ENCODE data around the gene NOS1AP.
"Not testable (repeated sequence)": the region's sequence is repeated elsewhere in the genome, so short reads cannot be mapped to it uniquely, and the experiment has no call there.

The NOS1AP gene

DNA sequence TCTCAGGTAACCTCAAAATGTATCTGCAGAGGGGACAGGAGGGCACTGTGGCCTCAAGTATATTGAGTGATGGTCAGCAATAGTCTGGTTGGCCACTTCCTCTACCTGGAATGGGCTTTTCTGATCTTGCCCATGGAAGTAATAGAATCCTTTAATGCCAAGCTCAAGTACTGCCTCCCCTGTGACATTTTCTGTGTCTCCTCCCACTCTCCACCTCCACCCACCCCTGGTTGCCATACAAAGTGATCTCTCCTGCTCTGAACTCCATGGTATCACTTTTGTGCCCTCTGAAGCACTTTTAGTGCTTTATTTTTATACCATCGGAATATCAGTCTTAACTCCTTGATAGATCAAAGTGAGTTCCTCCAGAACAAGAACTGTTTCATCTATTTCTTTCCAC is 9.2 kb upstream of the NOS1AP start:
- DNase-seq: no peak

DNA sequence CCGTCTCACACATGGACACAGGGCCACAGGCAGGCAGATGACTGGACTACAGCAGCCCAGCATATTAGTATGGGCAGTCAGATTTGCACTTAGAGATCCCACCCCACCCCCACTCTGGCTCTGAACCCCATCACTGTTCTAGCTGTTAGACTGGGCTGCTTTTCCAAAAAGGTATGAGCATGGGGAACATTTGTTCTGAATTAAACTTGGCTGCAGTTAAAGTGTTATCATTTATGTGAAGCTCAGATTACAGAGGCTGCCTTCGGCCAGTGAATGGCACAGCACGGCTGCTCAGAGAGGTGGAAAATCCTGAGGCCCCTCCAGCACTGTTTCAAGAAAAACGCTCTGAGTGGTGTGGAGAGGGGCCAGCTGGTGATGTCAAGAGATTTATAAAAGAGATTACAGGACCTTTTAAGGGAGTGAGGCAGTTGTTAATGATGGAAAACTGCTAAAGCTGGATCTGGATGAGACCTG is 6.9 kb upstream of the NOS1AP start:
- peak; percentile 34 for DNase-seq

DNA sequence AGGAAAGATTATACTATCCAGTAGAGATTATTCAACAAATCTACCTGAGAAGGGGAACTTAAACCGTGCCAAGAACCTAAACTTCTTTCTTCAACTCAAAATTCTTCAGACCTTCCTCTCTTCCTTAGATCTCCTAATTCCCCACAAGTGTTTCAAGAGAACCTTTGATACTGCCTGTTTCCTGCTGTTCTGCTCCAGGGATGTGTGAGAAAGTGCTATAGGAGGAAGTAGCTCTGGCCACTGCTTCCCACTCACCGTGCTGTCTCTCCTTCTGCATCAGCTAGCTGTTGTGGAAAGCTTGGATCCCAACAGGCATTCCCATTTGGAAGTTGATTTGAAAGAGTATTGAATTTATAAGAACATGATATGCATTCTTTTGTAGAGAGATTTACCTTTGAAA is 4.5 kb upstream of the NOS1AP start:
- no peak for DNase-seq

DNA sequence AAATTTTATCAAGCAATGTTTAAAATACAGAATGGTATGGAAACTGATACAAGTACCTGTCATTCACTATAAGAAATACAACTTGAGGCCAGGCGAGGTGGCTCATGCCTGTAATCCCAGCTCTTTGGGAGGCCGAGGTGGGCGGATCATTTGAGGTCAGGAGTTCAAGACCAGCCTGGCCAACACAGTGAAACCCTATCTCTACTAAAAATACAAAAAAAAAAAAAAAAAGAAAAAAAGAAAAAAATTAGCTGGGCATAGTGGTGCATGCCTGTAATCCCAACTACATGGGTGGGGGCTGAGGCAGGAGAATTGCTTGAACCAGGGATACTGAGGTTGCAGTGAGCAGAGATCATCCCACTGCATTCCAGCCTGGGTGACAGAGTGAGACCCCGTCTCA is 2.7 kb upstream of the NOS1AP start:
- not testable (repeated sequence) for DNase-seq

DNA sequence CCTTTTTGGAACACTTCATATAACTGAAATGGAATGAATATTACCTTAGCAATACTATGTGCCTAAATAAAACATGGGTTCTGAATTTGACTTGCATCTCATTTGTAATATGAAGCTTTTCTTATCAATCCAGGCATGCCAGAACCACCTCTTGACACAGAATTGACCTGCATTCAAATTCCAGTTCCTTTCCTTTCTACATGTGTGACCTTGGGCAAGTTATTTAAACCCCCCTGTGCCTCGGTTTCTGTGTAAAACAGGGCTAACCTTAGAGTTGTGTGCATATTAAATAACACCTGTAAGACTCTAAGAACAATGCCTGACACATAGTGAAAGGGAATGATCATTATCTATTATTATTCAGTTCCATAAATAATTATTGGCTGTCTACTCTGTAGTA is 2.0 kb upstream of the NOS1AP start:
- no peak for DNase-seq

DNA sequence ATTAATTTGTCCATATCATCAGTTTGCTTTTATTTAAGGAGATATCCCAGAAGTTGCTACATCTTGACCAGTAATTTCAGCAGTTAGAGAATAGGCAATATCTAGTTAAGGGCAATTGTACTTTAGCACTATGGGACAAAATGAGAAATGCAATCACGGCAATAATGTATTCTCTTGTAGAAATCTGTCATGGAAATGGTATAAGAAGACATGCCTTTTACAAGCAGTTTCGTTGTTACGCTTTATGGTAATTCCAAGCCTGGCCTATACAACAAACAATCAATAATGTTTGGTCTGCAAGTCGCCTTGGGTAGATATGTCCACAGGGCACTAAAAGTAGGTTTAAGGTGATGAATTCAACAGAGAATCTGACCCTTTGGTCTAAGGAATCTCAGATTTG is 1.2 kb upstream of the NOS1AP start:
- no peak for DNase-seq

- DNase-seq: peak; percentile 17
Measured at GRCh38 chr1:162070094-162070748, 730 bp downstream of the NOS1AP start.

- no peak for DNase-seq
Measured at GRCh38 chr1:162070825-162071224, 1.3 kb downstream of the NOS1AP start.

DNA sequence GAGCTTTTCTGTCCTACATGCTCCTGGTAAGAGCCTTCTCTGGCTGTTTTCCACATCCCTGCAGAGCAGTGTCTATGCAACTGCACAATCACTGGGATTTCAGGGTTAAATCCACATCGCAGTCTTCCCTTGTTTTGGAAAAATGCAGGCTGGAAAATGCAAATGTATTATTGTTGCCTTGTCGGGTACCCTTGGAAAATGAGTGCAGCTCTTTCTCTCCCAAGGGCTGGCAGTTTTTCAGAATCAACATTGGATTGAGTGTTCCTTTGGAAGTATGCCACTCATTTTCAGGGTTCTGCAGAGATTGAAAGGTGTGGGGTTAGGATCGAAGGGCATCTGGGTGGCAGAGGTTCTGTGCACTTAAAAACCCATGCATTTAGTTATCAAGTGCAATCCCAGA is 3.2 kb downstream of the NOS1AP start:
- peak; percentile 12 for DNase-seq

DNA sequence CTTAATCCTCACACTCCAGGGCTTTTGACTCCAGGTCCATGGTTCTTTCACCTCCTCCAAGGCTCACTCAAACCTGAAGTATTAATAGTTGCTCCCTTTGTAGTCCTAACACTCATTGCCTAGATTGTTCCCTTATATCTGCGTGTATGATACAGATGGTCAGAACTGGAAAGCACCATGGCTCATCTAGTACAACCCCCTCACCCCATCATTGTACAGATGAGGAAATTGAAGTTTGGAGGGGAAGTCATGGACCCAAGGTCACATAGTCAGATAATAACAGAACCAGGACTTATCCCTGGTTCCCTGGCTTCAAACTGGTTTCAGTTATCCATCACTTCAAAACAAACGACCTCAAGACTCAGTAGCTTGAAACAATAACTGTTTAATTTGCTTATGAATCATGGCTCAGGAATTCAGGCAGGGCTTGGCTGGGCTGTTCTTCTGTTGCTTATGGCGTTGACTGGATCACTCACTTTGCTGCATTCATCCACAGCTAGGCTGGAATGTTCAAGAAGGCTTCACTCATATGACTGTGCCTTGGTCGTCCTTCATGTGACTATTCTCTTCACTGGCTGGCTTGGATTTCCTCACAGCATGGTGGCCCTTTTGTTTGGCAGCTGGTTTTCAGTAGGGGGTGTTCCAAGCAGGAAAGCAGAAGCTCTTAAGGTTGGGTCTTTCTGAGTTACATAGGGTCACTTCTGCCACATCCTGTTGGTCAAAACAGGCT is 5.0 kb downstream of the NOS1AP start:
- DNase-seq: no peak

- no peak for DNase-seq
Measured at GRCh38 chr1:162075862-162076261, 6.4 kb downstream of the NOS1AP start.

DNA sequence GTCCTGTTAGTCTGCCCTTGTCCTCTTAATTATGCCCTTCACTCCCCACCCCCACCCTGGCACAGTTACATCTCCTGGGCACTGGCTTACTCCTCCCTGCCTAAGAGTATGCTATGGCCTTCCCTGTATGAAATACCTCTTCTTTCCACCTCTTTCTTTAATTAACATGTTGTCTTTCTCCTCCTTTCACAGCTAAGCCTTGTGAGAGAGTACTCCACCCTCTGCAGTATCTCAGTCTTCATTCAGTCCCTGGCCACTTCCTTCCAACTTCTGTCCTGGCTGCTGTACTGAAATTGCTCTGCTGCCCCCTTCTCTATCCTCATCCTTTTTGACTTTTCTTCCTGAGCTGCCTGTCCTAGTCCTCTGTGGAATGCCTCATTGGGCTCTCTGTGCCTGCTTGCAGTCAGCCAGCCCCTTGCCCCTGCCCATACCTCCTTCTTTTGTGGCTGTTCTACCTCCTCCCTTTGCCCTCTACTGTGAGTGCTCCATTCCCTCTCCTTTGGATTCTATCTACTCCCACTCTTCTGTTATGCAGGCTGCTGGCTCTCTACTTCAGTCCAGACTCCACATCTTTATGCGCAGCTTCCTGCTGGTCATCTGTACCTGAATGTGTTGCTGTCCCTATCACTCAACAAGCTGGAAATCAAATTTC is 8.3 kb downstream of the NOS1AP start:
- no peak for DNase-seq

DNA sequence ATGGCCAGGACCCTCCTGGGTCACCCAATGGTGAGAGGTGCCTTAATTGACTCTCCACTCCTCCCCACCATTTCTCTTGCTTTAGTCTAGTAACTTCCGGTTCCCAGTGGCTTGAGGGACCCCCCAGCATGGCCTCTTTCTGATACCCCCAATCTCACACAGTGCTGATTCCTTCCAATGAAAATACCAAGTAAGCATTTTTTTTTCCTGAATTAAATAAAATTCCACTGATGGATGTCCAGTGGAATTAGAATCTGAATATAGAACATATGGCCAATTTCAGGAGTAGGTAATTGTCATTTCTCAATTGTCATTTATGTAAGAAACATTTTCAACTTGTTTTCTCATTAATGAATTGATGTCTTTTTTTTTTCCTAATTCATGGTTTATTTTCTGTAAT is 9.5 kb downstream of the NOS1AP start:
- DNase-seq: no peak

DNA sequence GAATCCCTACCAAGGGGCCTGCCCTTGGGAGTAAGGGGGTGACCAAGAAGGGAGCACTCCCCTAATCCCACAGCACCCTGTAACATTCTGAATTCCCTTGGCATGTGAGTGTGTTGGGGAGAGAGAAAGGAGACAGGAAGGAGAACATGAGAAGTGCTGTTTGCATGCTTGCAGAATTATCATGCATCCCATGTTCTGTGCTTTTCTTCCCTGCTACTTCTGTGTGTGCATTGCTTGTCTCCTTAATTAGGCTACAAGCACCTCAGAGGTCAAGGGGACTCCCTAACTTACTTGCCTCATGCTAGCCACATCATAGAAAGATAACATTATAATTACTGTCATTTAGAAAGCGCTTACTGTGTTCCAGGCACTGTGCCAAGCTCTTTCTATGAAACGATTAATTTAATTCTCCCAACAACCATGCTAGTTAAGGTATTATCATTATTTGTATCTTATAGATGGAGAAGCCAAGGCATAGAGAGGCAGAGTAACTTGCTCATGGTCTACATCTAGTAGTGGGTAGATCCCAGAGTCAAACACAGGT is 11.1 kb downstream of the NOS1AP start:
- no peak for DNase-seq

DNA sequence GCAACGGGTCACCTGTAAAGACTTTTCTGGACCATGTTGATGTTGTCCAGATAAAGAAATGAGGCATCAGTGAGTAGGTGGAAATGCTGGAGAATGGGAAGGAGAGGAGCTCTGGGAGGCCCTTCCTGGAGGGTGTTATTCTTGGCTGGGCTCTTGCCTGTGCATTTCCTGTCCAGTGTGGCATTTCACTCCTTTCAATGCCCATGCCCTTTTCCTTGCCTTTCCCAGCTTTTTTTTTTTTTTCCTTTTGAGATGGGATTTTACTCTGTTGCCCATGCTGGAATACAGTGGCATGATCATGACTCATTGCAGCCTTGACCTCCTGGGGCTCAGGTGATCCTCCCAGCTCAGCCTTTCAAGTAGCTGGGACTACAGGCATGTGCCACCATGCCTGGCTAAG is 11.8 kb downstream of the NOS1AP start:
- DNase-seq: no peak

DNA sequence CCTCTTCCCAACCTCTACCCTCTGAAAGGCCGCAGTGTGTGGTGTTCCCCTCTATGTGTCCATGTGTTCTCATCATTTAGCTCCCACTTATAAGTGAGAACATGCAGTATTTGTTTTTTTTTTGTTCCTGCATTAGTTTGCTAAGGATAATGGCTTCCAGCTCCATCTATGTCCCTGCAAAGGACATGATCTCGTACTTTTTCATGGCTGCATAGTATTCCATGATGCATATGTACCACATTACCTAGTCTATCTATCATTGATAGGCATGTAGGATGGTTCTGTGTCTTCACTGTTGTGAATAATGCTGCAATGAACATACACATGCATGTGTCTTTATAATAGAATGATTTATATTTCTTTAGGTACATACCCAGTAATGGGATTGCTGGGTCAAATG is 12.6 kb downstream of the NOS1AP start:
- not testable (repeated sequence) for DNase-seq

GRCh38 chr1:162083273-162083672 is 13.8 kb downstream of the NOS1AP start:
- no peak for DNase-seq

DNA sequence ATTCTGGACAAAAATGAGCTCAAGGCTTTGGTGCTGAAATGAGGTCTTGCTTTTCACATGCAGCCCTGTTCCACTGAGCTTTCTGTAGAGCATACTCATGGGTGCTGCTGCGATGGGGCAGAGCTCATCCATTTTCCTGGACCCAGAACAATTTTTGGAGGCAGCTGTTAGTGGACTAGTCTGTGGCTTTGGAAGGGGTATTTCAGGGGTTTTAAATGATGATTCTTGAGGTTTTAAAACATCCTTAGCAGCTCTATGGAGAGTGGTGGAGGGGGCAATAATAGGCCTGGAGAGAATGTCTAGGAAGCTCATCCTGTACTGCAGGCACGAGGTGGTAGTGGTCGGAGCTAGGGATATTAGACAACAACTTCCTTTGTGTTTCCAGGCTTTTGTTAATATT is 16.5 kb downstream of the NOS1AP start:
- no peak for DNase-seq

DNA sequence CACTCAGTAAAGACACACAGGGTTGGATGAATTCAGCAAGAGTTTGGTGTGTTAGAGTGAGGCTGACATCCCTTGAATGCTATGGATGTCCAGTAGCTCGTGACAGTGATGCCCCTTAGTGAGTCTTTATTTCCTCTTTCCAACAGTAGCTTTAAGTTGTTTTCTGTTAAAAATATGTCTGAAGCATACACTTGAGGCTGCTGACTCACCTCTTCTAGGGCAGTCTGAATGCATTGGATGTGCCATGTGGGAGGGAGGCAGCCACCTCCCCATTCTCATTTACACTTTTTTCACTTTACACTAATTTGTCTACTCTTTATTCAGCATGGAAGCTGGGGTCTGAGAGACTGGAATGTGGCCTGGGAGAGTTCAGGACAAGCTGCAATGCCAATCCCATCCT is 17.6 kb downstream of the NOS1AP start:
- no peak for DNase-seq

- DNase-seq: no peak
Measured at GRCh38 chr1:162087574-162087973, 18.1 kb downstream of the NOS1AP start.

GRCh38 chr1:162088281-162088969 is 18.9 kb downstream of the NOS1AP start:
- DNase-seq: no peak

GRCh38 chr1:162089748-162090147 is 20.3 kb downstream of the NOS1AP start:
- DNase-seq: no peak

GRCh38 chr1:162090378-162090777 is 20.9 kb downstream of the NOS1AP start:
- no peak for DNase-seq

All from NCI-H2029 treated with DMSO at 0.1 percent for 48 hours (cell line).